Psoas muscle (tissue), 8 donors: Measurements from ENCODE around the gene ADGRL1. TPM values are rescaled to one million over a fixed set of nuclear protein-coding genes. Genes with fewer than 3 reads are reported as not detected.
"Not testable (repeated sequence)": the region's sequence is repeated elsewhere in the genome, so short reads cannot be mapped to it uniquely, and the experiment has no call there.

Experiments used
- ATAC-seq, 4 donors: fragments of 200-7000 bp; cut with Tn5 transposase; one replicate each; pipeline ENCODE4 v1.9.1; 2020; ENCODE audit warnings: moderate library complexity in 3 of 4, mild to moderate bottlenecking in 2 of 4
- DNase-seq, 2 donors: peaks; one replicate each; pipeline ENCODE4 v3.0.0-alpha.2; 2020
- H3K27ac ChIP-seq: fragments of 200-600 bp; one replicate; pipeline ENCODE4 v1.8.0; 2022
- H3K27me3 ChIP-seq, 3 donors: fragments of 200-600 bp in 1 of 3; one replicate each; pipeline versions ENCODE4 v1.6.1 to v1.8.0; 2013 to 2022; ENCODE audit warnings: low read length in 2 of 3, mild to moderate bottlenecking in 2 of 3, moderate library complexity in 1 of 3; ENCODE audit not compliant: insufficient read depth in 3 of 3
- H3K36me3 ChIP-seq, 2 donors: fragments of 200-600 bp in 1 of 2; one replicate each; pipeline versions ENCODE4 v1.6.1 to v1.8.0; 2013 to 2022; ENCODE audit warnings: low read depth in 1 of 2, mild to moderate bottlenecking in 1 of 2, moderate library complexity in 1 of 2; ENCODE audit not compliant: insufficient read depth in 1 of 2
- H3K4me1 ChIP-seq: fragments of 200-600 bp; one replicate; pipeline ENCODE4 v1.8.0; 2022
- H3K4me3 ChIP-seq: fragments of 200-600 bp; one replicate; pipeline ENCODE4 v1.8.0; 2022; ENCODE audit warnings: mild to moderate bottlenecking
- H3K9me3 ChIP-seq: fragments of 200-600 bp; one replicate; pipeline ENCODE4 v1.8.0; 2022
- CTCF ChIP-seq: fragments of 200-600 bp; IDR thresholded peaks from one replicate; pipeline ENCODE4 v1.8.0; 2022; ENCODE audit warnings: antibody characterized with exemption
- WGBS, 3 donors: extraction: QIAGEN DNeasy Blood & Tissue Kit; methylation state at CpG; one replicate each; pipeline versions ENCODE4 v1.1.6 to v1.1.7; 2013; 5-methylcytosine and 5-hydroxymethylcytosine counted together
- intact Hi-C, 2 donors: fragments of 100-400 bp; cut with DNase I; formaldehyde crosslinking; loops; one replicate each; pipeline versions ENCODE4 v1.11.0 to v1.14.2; 2022
- polyA plus RNA-seq, 3 donors: library from polyadenylated mRNA; stranded (reverse); fragments of 200-250 nt; gene quantifications; one replicate each; pipeline ENCODE4 v1.2.3, GENCODE V29; 2013
- total RNA-seq, 4 donors: library from RNA; stranded (reverse); fragmentation: NEBNext Ultra II Directional in 2 of 4; extraction: Animal tissue kit (Norgen Biotek cat#: 25700) in 2 of 4; gene quantifications; one replicate each; pipeline versions ENCODE4 v1.2.1 to v1.2.4, GENCODE V29; 2021 to 2023
- donor health status: healthy with polysubstance abuse.
- donor health status: DM: no; HTN: no; CAD: no; lungs with moderate emphysema.
- donor health status: Bipolar disorder and iron deficiency.
- donor health status: healthy.
- donor health status: DM: yes; HTN: yes; CAD: no.
- donor health status: DM: no; HTN: no; CAD: no.
- donor health status: DM: no; HTN: no; CAD: no.
- donor health status: DM: yes; HTN: yes; CAD: no.

Gene ADGRL1
- total and polyA plus RNA-seq, 7 donors, result 0.38 to 2.6 (median 1.7) TPM

GRCh38 chr19:14189415-14189814, 16.6 kb downstream of the ADGRL1 start:
- 94 to 95% (median 94%) methylated on average over 12 of the region's 12 CpGs for WGBS, 3 donors
- no peak for TF ChIP-seq CTCF
- no peaks in the 10 kb centered on the region for H3K27me3 ChIP-seq
- no peaks in the 10 kb centered on the region for H3K36me3 ChIP-seq
- H3K4me3 ChIP-seq, result no peak overlapping the region
- intact Hi-C loops, result no loop called here
- no peak overlapping the region for H3K27ac ChIP-seq
- no peaks in the 10 kb centered on the region for H3K4me1 ChIP-seq
- DNase-seq, result no peak
- no peak for ATAC-seq
- H3K9me3 ChIP-seq, result no peaks in the 10 kb centered on the region

- H3K36me3 ChIP-seq, H3K4me1 ChIP-seq, H3K9me3 ChIP-seq, H3K27ac ChIP-seq, DNase-seq, ATAC-seq, H3K4me3 ChIP-seq, intact Hi-C loops, H3K27me3 ChIP-seq: not testable (repeated sequence)
- 83 to 94% (median 87%) methylated on average over 7 of the region's 7 CpGs for WGBS, 3 donors
These were observed 17.9 kb downstream of the ADGRL1 start for GRCh38 chr19:14188086-14188485.

- H3K4me3 ChIP-seq, result no peak overlapping the region
- no peaks in the 10 kb centered on the region for H3K9me3 ChIP-seq
- no peaks in the 10 kb centered on the region for H3K27me3 ChIP-seq
- H3K4me1 ChIP-seq, result no peaks in the 10 kb centered on the region
- intact Hi-C loops, result no loop called here
- H3K36me3 ChIP-seq, result no peaks in the 10 kb centered on the region
- TF ChIP-seq CTCF, result no peak
- 72 to 82% (median 80%) methylated on average over 12 of the region's 12 CpGs for WGBS, 3 donors
- DNase-seq (no peak), ATAC-seq (no peak)
- H3K27ac ChIP-seq, result no peak overlapping the region
These were observed 18.4 kb downstream of the ADGRL1 start for GRCh38 chr19:14187561-14187960.

- H3K27me3 ChIP-seq, ATAC-seq, H3K9me3 ChIP-seq, H3K27ac ChIP-seq, DNase-seq, H3K4me3 ChIP-seq, intact Hi-C loops, H3K4me1 ChIP-seq, H3K36me3 ChIP-seq: not testable (repeated sequence)
- 84 to 89% (median 87%) methylated on average over 9 of the region's 9 CpGs for WGBS, 3 donors
These were observed 19.3 kb downstream of the ADGRL1 start for GRCh38 chr19:14186684-14187083.

- H3K4me3 ChIP-seq, H3K27me3 ChIP-seq, H3K4me1 ChIP-seq, ATAC-seq, H3K36me3 ChIP-seq, H3K9me3 ChIP-seq, H3K27ac ChIP-seq, DNase-seq, intact Hi-C loops: not testable (repeated sequence)
- WGBS, 3 donors, result 92 to 100% (median 93%) methylated on average over 1 of the region's 1 CpG
These were observed 20.3 kb downstream of the ADGRL1 start for GRCh38 chr19:14185691-14186090.

- 95 to 99% (median 98%) methylated on average over 5 of the region's 5 CpGs for WGBS, 3 donors
- ATAC-seq (no peak), DNase-seq (no peak)
- no peak for TF ChIP-seq CTCF
- no peaks in the 10 kb centered on the region for H3K4me1 ChIP-seq
- H3K9me3 ChIP-seq, result no peaks in the 10 kb centered on the region
- no peaks in the 10 kb centered on the region for H3K36me3 ChIP-seq
- no peak overlapping the region for H3K27ac ChIP-seq
- H3K4me3 ChIP-seq, result no peak overlapping the region
- intact Hi-C loops, result no loop called here
- H3K27me3 ChIP-seq, result no peaks in the 10 kb centered on the region
These were observed 20.8 kb downstream of the ADGRL1 start for GRCh38 chr19:14185158-14185557.
